ENCODE data around the gene ADAM8. TPM values are rescaled to one million over a fixed set of nuclear protein-coding genes. Genes with fewer than 3 reads are reported as not detected.

Gene ADAM8
- total and polyA plus RNA-seq, 10 of the 15 experiments (the other 5 are each of a cell fraction or from before 2014, with no cell fraction given), result 0.37 to 92.7 (median 21.7) TPM

DNA sequence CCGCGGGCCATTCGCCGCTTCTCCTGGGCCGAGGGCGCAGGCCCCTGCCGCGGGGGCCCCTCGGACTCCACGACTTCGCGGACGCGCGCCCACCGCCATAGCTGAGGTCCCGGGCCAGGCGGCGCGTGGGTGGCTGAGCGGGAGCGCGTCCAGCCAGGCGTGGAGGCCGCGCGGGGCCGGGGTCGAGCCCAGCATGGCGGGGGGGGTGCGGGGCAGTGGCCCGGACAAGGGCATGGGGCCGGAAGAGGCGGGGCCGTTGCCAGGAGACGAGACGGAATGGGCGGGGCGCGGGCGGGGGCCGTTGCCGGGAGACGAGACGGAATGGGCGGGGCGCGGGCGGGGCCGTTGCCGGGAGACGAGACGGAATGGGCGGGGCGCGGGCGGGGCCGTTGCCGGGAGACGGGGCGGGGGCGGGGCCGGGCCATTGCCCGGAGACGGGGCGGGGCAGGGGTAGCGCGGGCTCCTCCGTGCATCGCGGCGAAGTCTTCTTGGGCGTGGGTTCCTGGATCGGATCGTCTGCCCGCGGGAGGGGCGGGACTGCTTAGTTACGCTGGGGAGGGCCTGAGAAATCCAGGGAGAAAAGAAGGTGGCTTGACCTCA, 14.8 kb downstream of the ADAM8 start (continued):
- TF ChIP-seq BCL3 (IDR thresholded peaks at IDR 0.05; ENCODE audit: borderline replicate concordance, insufficient read depth, low read depth, low read length, poor library complexity, severe bottlenecking) (peak; percentile 5), FOXK2 (IDR thresholded peaks at IDR 0.05) (no peak), ESRRA (IDR thresholded peaks at IDR 0.05; ENCODE audit: low read length) (no peak), NR2C1 (IDR thresholded peaks at IDR 0.05) (no peak), TARDBP (IDR thresholded peaks at IDR 0.05; ENCODE audit: borderline replicate concordance) (no peak), EZH2 (IDR thresholded peaks at IDR 0.05; ENCODE audit: borderline replicate concordance, control insufficient read depth, low read depth, low read length) (no peak), GATAD2B (conservative IDR thresholded peaks at IDR 0.05; ENCODE audit: low read depth) (0 out of 2 replicates have a peak, but pooled peaks have one; percentile 68), NFIC (IDR thresholded peaks at IDR 0.05; ENCODE audit: low read depth, low read length) (no peak), NKRF (conservative IDR thresholded peaks at IDR 0.05) (no peak), STAT1 (conservative IDR thresholded peaks at IDR 0.05) (no peak), RCOR1 (conservative IDR thresholded peaks at IDR 0.05; ENCODE audit: low read depth, low read length) (no peak), BACH1 (IDR thresholded peaks at IDR 0.05; ENCODE audit: borderline replicate concordance) (peak; percentile 40; the same call in 1 of the 2 replicates), REST (IDR thresholded peaks at IDR 0.05; ENCODE audit: low read depth, low read length) (no peak), ASH2L (IDR thresholded peaks at IDR 0.05; ENCODE audit: borderline replicate concordance, low read depth) (no peak), POLR2AphosphoS2 (IDR thresholded peaks at IDR 0.05; ENCODE audit: low read depth, low read length) (peak; percentile 37; the same call in 1 of the 2 replicates), SMAD5 (IDR thresholded peaks at IDR 0.05; ENCODE audit: low read depth) (no peak), IKZF1 (conservative IDR thresholded peaks at IDR 0.05) (no peak), SUPT20H (IDR thresholded peaks at IDR 0.05; ENCODE audit: borderline replicate concordance, control insufficient read depth, low read depth, low read length) (no peak), CBX3 (IDR thresholded peaks at IDR 0.05; ENCODE audit: borderline replicate concordance, low read depth) (no peak), TBL1XR1 (IDR thresholded peaks at IDR 0.05; ENCODE audit: low read depth, low read length) (no peak), ZBED1 (IDR thresholded peaks at IDR 0.05; ENCODE audit: borderline replicate concordance) (no peak), NFYA (IDR thresholded peaks at IDR 0.05; ENCODE audit: borderline replicate concordance, low read depth, low read length) (no peak), JUND (IDR thresholded peaks at IDR 0.05; ENCODE audit: low read depth, low read length) (no peak), YY1 (IDR thresholded peaks at IDR 0.05; ENCODE audit: low read depth, low read length) (peak; percentile 76)
